Ectodermal cell (in vitro differentiated cells): ENCODE results near the gene SMYD1.

Experiments used
- H3K27ac ChIP-seq: 2 replicates; pipeline ENCODE4 v1.7.0; 2013; ENCODE audit warnings: mild to moderate bottlenecking, low read depth, low read length; ENCODE audit not compliant: insufficient read depth, poor library complexity, severe bottlenecking
- H3K27me3 ChIP-seq: 2 replicates; pipeline ENCODE4 v1.7.0; 2013; ENCODE audit warnings: mild to moderate bottlenecking, low read length; ENCODE audit not compliant: insufficient read depth, control insufficient read depth, poor library complexity, severe bottlenecking
- H3K36me3 ChIP-seq: one replicate; pipeline ENCODE4 v1.7.0; 2013; ENCODE audit warnings: low read length; ENCODE audit not compliant: control insufficient read depth, insufficient read depth
- H3K4me1 ChIP-seq: one replicate; pipeline ENCODE4 v1.7.0; 2013; ENCODE audit warnings: low read length; ENCODE audit not compliant: control insufficient read depth, insufficient read depth
- H3K4me3 ChIP-seq: 2 replicates; pipeline ENCODE4 v1.7.0; 2013; ENCODE audit warnings: low read depth, low read length, control low read depth; ENCODE audit not compliant: insufficient read depth
- H3K9me3 ChIP-seq: 2 replicates; pipeline ENCODE4 v1.7.0; 2013; ENCODE audit warnings: mild to moderate bottlenecking, low read length, moderate library complexity; ENCODE audit not compliant: control insufficient read depth
- WGBS, 2 experiments: methylation state at CpG; one replicate each; pipeline ENCODE4 v1.1.7; 2013; ENCODE audit warnings: missing lambda C conversion rate in 2 of 2; 5-methylcytosine and 5-hydroxymethylcytosine counted together

The SMYD1 gene

GRCh38 chr2:88070055-88070454 lies 2.4 kb downstream of the SMYD1 start:
- 100% methylated on average over 1 of the region's 1 CpG; no CpG with 5 or more reads in 1 of the 2 experiments for WGBS, 2 experiments
- H3K4me3 ChIP-seq, result no peak overlapping the region
- no peaks in the 10 kb centered on the region for H3K9me3 ChIP-seq
- no peaks in the 10 kb centered on the region for H3K27me3 ChIP-seq
- H3K36me3 ChIP-seq, result no peaks in the 10 kb centered on the region
- H3K27ac ChIP-seq, result no peak overlapping the region
- H3K4me1 ChIP-seq, result peaks cover 8% of the 10 kb centered on the region

GRCh38 chr2:88071365-88071764 lies 3.7 kb downstream of the SMYD1 start:
- no peaks in the 10 kb centered on the region for H3K9me3 ChIP-seq
- no peaks in the 10 kb centered on the region for H3K36me3 ChIP-seq
- no peak overlapping the region for H3K27ac ChIP-seq
- WGBS, 2 experiments, result 88% methylated on average over 2 of the region's 2 CpGs
- H3K27me3 ChIP-seq, result no peaks in the 10 kb centered on the region
- H3K4me3 ChIP-seq, result no peak overlapping the region
- H3K4me1 ChIP-seq, result peaks cover 8% of the 10 kb centered on the region

- Histone ChIP-seq H3K27ac (no peak overlapping the region), H3K36me3 (no peaks in the 10 kb centered on the region), H3K4me1 (no peaks in the 10 kb centered on the region), H3K27me3 (no peaks in the 10 kb centered on the region), H3K4me3 (no peak overlapping the region), H3K9me3 (no peaks in the 10 kb centered on the region)
Measured at GRCh38 chr2:88074150-88074549, 6.5 kb downstream of the SMYD1 start.

- no peak overlapping the region for H3K4me3 ChIP-seq
- no peaks in the 10 kb centered on the region for H3K9me3 ChIP-seq
- H3K27me3 ChIP-seq, result no peaks in the 10 kb centered on the region
- no peak overlapping the region for H3K27ac ChIP-seq
- no peaks in the 10 kb centered on the region for H3K4me1 ChIP-seq
- 93 to 94% methylated on average over 4 of the region's 4 CpGs for WGBS, 2 experiments
- H3K36me3 ChIP-seq, result no peaks in the 10 kb centered on the region
Measured at GRCh38 chr2:88074854-88075292, 7.2 kb downstream of the SMYD1 start.

- no peaks in the 10 kb centered on the region for H3K36me3 ChIP-seq
- no peaks in the 10 kb centered on the region for H3K27me3 ChIP-seq
- no peak overlapping the region for H3K4me3 ChIP-seq
- no peak overlapping the region for H3K27ac ChIP-seq
- H3K4me1 ChIP-seq, result no peaks in the 10 kb centered on the region
- no peaks in the 10 kb centered on the region for H3K9me3 ChIP-seq
- 91% methylated on average over 8 of the region's 8 CpGs for WGBS, 2 experiments
Measured at GRCh38 chr2:88077080-88077479, 9.5 kb downstream of the SMYD1 start.

GRCh38 chr2:88078643-88079172 lies 11.1 kb downstream of the SMYD1 start:
- 74 to 79% methylated on average over 2 to 3 of the region's 3 CpGs for WGBS, 2 experiments
- no peak overlapping the region for H3K27ac ChIP-seq
- no peaks in the 10 kb centered on the region for H3K36me3 ChIP-seq
- H3K4me3 ChIP-seq, result no peak overlapping the region
- no peaks in the 10 kb centered on the region for H3K9me3 ChIP-seq
- no peaks in the 10 kb centered on the region for H3K27me3 ChIP-seq
- no peaks in the 10 kb centered on the region for H3K4me1 ChIP-seq

- Histone ChIP-seq H3K27me3 (no peaks in the 10 kb centered on the region), H3K4me3 (no peak overlapping the region), H3K4me1 (no peaks in the 10 kb centered on the region), H3K27ac (no peak overlapping the region), H3K36me3 (no peaks in the 10 kb centered on the region), H3K9me3 (no peaks in the 10 kb centered on the region)
- WGBS, 2 experiments, result 84 to 93% methylated on average over 2 of the region's 2 CpGs
Measured at GRCh38 chr2:88080545-88080944, 12.9 kb downstream of the SMYD1 start.

- no peaks in the 10 kb centered on the region for H3K27me3 ChIP-seq
- H3K4me1 ChIP-seq, result no peaks in the 10 kb centered on the region
- no peaks in the 10 kb centered on the region for H3K9me3 ChIP-seq
- no peak overlapping the region for H3K4me3 ChIP-seq
- no peak overlapping the region for H3K27ac ChIP-seq
- WGBS, 2 experiments, result 80 to 83% methylated on average over 4 of the region's 4 CpGs
- no peaks in the 10 kb centered on the region for H3K36me3 ChIP-seq
Measured at GRCh38 chr2:88081924-88082608, 14.4 kb downstream of the SMYD1 start.

GRCh38 chr2:88082781-88083180 lies 15.2 kb downstream of the SMYD1 start:
- H3K27me3 ChIP-seq, result no peaks in the 10 kb centered on the region
- no peaks in the 10 kb centered on the region for H3K36me3 ChIP-seq
- H3K4me1 ChIP-seq, result no peaks in the 10 kb centered on the region
- H3K4me3 ChIP-seq, result no peak overlapping the region
- no peak overlapping the region for H3K27ac ChIP-seq
- no peaks in the 10 kb centered on the region for H3K9me3 ChIP-seq
- 95 to 100% methylated on average over 1 of the region's 1 CpG for WGBS, 2 experiments

GRCh38 chr2:88085099-88085498 lies 17.5 kb downstream of the SMYD1 start:
- Histone ChIP-seq H3K27ac (no peak overlapping the region), H3K9me3 (no peaks in the 10 kb centered on the region), H3K4me3 (no peak overlapping the region), H3K36me3 (no peaks in the 10 kb centered on the region), H3K4me1 (no peaks in the 10 kb centered on the region), H3K27me3 (no peaks in the 10 kb centered on the region)
- WGBS, 2 experiments, result 94 to 96% methylated on average over 2 of the region's 2 CpGs
